ENCODE results near the gene CERK.

The CERK gene

DNA sequence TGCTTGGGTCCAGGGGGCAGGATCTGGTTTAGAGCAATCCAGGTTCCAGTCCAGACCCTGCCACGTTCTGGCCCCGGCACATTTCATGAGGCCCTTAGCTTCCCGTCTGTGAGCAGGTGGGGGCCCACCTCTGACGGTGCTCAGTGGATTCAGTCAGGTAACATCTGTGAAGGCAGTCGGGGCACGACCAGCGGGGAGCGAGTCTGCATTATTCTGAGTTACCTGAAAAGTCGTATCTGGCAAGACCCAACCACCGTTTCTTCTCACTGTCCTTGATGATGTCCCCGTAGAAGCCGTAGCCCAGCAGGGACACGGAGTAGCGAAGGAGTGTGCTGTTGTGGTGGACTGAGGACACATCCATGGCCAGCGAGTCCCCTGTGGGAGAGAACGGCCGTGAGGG lies 39.0 kb downstream of the CERK start:
- no peak for DNase-seq (ENCODE audit: low read depth)

DNA sequence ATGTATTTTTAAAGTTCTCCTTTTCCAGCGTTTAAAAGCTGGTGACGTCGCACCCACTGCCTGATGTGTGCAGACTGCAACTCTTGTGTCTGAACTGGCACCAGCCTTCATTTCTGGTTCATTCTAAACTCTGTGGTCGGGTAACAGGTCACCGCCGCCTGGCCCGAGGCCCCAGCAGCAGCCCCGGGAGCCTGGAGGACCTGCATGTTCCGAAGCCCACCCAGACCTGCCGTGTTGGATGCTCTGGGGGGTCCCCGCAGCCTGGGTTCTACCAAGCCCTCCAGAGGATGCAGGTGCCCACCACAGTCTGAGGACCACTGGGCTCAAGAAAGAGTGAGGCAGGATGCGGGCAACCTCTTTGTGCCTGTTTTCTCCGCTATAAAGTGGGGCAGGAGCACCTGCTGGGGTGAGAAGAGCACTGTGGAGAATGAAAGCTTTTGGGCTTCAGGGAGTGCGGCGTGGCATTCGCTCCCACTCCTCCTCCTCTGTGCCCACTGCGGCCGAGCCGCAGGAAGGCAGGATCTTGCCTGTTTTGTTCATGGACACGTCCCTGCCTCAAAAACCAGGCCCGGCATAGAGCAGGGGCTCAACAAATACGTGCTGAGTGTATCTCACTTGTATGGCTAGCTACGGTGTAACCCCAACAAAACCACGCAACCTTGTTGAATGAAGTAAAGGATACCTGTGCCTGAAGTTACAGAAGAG lies 40.1 kb downstream of the CERK start:
- no peak for DNase-seq (ENCODE audit: low read depth)

DNA sequence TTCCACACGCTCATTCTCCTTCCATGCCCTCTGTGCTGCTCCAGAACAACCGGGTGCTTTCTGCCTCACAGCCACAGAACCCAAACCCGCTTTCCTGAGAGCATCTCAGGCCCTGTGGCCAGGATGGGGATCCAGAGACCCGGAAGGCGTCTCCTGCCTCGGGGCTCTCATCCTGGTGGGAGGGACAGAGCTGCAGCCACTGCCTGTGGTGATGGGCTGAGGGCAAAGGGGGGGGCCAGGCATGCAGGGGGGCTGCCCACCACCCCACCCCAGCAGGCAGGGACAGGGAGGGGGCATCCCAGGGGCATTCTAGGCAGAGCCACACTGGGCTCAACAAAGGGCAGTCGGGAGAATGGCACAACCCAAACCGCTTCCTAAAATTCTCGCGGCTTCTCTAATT lies 41.4 kb downstream of the CERK start:
- no peak for DNase-seq (ENCODE audit: low read depth)

DNA sequence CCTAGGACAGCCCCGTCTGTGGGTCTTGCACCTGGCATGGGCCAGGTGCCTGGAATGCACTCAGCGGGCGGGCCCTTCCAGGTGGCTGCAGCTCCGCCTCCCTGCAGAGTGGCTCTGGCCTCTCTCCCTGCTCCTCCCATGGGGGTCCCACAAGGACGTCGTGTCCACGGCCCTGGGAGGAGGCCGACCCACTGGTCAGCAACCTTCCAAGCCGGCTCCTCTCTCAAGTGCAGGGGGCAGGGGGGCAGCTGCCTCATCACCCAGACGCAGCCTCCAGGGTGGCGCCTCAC lies 41.9 kb downstream of the CERK start:
- no peak for DNase-seq (ENCODE audit: low read depth)

DNA sequence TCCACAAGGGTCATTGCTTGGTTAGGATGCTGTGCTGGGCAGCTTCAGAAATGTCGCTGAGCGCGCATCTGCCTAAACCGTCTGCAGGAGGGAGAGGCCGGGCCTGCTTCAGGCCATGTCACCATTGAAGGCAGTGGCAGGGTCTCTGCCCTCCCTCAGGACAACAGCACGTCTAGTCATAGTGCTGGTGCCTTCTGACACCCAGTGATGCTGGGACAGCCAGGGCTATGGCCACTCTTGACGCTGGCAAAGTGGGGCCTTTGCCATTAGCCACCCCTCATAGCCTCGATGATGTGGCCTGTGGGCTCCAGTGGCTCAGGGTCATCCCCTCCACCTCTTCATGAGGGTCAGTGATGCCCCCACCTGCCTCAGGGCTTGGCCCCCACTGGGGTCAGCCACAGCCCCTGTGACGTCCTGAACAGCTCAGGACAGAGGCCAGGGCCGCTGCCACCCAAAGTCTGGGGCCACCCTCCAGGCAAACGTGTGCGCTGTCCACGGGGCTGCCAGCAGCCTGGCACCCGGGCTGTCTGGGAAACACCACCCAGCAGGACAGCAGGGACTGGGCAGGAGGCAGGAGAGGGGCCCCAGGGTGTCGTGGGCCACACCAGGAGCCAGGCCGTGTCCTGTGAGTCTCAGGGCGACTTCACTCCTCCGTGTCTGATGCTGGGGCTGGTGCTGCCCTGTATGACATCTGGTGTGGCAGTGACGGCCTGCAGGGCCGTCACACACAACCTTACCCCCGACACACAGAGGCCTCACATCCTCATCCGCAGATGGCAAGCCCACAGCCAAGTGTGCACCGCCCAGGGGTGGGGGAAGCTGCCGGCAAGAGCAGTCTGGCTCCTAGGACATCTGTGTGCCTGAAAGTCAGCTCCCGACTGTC lies 42.5 kb downstream of the CERK start:
- DNase-seq (ENCODE audit: low read depth) = no peak

DNA sequence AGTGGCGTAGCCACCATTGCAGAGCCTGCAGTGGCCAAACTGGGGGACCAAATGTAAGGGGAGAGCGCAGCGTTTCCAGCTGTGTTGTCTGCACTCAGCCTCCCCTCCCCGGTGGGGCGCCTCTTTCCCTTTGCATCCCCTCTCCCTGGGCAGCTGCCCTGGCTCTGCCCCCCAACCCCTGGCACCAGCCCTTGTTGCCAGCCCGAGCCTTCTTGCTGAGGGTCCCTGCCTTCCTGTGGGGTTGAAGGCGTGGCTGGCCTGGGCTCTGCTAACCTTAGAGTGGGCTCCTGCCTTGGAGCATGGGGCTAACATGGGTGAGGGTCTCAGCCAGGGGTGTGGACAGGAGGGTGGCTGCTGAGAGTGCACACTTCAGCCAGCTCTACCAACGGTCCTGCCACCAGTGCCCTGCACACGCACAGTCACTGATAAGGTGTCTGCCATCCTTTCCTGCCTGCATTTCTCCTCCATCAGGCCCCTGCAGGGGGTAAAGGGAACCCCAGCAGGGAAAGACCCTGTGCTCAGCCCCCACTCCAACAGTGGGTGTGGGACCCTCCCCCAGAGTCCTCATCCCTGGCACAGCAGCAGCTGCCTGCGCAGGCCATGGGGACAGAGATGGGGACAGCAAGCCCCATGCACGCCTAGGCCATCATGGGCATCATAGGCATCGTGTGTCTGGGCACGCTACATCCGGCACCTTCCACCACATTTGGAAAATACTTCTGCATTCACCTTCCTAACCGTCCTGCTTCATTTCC lies 43.5 kb downstream of the CERK start:
- no peak for DNase-seq (ENCODE audit: low read depth)

DNA sequence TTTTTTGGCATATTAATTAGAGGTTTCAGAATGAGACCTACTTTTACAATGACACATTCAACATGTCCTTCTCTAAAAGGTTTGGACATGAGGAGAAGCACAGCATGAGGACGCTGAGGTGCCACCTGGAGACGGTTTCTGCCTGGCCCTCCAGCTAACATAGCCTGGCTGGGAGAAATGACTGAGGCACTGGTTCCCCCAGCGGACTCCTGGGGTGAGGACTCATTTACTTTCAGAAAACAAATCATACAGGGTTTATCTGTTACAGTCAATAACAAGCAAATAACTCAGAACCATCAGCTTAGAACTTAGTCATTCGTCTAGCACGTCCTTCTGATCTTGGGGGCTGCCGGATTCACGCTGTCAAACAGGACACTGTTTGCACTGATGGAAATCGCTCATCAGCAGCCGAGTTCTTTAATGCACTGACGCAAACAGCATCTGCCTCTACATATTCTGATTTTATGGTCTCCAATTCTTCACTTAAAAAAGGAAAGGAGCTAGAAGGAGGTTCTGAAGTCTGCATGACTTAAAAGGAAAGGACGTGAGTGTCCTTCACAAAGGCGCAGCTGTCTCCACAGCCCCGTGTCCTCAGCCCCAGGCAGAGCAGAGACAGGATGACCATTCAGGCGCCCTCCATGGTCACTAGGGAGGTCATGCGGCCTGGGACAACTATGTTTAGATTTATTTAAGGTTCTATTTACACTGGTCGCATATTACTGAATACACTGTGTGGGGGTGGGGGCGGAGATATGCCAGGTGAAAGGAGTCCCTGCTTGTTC lies 44.2 kb downstream of the CERK start:
- no peak for DNase-seq (ENCODE audit: low read depth)

DNA sequence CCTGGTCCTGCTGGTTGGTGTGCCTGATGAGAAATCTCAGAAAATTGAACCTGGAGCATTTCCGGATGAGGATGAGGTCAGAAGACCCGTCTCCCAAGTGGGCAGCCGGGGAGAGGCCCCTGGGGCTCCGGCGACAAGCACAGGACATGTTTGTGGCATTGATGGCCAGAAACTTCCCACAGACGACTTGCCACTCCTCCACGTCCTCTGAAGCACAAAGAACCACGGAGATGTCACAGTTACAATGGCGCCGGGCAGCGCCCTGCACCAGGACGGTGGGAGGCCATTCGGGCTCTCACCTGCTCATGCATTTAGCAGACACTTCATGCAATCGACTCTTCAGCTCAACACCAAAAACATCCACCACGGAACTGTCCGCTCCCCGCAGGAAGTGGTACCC lies 46.5 kb downstream of the CERK start:
- no peak for DNase-seq (ENCODE audit: low read depth)

DNA sequence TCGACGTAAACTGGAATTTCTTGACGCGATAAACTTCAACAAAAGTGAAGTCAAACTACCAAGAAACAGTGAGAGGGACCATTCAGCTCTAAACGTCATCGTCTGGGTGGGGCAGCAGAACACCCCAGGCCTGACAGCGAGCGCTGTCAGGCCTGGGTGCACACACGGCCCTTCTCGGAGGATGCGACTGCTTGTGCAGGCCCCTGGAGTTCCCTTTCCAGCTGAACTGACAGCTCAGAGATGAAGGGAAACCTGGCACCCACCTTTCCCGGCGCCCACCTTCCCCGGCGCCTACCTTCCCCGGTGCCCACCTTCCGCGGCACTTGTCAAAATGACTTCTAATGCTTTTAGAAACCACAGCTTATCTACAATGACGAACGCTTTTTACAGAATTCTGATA lies 47.9 kb downstream of the CERK start:
- DNase-seq (ENCODE audit: low read depth) = no peak

DNA sequence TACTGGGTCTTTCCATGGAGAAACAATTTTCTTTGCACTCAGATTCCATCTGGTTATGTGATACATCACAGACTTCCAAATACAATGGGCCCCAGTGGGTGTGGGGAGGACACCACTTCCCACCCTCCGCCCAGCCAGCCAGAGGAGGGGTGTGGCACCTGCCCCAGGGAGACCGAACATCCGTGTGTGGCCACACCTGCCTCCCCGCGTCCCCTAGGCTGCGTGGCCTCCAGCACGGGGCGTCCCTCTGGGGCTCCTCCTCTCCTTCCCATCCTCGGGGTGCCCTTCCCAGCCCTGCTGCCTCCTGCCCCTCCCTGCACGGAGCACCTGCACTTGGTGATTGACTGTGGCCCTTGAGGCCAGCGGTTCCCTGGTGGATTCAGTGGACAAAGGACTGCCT lies 49.1 kb downstream of the CERK start:
- DNase-seq (ENCODE audit: low read depth) = no peak

DNA sequence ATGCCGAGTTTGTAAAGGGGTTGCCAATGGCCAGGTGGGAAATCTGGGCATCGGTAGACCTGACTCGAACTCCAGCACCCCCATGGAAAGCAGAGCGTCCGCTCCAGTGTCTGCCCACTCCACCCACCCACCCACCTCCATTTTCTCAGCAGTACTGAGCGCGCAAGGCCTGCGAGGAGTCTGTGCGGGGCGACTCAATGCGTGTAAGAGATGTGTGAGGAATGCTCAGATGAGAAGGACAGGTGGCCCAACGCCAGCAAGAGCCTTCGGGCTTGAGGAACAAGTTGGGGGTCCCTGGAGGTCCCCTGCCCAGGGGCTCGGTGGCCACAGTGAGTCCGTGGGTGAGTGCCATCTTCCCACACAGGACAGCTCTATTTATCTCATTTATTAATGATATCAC lies 50.6 kb downstream of the CERK start:
- DNase-seq (ENCODE audit: low read depth) = no peak

DNA sequence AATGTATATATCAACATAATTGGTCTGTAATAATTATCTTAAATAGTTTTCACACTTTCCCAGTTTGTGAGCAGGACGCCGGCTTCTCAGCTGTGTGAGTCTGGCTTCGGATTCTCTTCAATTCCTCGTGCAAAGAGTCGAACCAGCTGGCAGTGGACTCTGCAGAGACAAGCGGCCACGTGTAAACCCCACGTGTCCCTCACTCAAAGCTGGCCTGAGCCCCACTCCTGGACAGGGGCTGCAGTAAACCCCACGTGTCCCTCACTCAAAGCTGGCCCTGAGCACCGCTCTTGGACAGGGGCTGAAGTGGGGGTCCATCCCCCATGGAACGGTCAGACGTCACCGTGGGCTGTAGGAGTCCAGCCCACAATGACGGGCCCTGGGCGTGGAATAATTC lies 51.0 kb downstream of the CERK start:
- no peak for DNase-seq (ENCODE audit: low read depth)

DNA sequence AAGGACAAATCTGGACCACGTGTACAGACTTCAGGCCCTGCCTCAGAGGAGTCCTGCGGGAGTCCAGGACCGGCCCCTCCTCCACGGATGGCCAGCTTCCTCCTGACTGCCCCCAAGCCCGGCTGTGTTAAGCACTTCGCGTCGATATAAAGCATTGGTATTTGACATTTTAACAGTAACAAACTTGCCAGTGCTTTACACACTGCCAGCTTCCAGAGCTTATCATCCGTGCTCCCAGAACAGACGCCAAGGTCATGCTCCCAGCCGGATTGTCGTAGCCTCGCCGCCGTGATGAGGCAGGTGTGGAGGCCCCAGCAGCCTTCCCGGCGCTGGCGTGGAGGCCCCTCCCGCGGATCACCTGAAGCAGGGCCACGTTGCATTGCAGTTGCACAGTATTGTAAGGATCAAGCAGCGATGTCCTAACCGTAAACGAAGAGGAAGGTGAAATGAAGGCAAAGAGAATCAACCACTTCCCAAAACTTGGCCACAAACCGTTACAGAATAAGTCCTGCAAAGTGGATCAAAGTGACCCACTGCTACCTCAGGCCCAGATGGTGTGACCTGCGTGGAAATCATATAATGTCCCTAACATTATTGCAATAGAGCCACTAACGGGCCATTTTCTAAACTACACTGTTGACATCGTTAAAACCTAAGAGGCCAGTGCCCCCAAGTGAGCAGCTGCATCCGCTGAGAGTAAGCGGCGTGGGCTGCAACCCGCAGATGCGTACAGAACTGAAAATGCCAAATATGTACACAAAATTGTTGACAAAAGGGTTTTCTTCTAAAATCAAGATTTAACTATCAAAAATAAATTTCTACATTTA lies 51.6 kb downstream of the CERK start:
- DNase-seq (ENCODE audit: low read depth) = no peak

DNA sequence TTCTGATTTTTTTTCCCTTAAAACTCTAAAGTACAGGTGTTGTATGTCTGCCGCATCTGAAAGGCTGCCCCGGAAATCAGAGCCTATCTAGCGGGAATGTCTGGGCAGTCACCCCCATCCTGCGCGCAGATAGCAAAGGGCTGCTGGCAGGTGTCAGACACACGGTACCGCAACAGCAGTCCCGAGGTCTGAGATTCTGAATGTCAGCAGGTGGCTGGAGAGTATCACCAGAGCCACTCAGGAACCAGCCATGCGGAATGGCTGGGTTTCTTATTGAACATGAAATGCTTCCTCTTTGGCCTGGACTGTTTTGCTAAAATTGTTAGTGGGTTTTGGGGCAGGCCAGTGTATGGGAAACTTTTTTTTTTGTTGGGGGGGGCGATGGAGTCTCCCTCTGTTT lies 53.3 kb downstream of the CERK start:
- DNase-seq (ENCODE audit: low read depth) = no peak

DNA sequence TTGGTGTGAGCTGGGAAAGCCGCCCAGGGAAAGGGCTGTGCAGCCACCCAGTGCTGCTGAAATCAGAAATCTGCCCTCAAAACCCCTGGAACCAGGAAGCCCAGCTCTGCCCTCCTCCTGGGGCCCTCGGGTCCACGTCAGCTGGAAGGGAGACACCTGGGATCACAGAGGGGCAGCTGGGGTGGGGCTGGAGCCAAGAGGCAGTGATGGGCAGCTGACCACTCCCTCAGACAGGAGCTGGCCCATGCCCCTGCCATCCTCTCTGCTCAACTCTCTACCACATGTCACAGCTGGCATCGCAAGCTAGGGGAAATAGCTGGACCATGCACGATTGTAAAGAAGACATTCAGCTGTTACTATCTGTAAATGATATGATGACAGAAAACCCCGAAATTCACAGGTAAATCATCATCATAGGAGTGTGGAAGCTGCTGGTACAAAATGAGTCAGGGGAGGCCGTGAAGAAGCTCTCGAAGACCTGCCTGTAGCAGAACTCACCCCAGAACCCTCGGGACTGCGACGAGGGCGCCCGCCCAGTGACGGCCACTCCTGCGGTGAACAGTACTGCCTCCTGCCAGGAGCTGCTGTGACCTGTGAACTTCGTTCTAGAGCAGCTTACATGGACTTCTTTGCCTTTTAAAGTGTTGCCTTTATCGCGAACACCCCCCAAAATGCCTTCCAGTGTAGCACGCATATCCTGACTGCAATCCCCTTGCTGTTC lies 55.9 kb downstream of the CERK start:
- DNase-seq (ENCODE audit: low read depth) = no peak

DNA sequence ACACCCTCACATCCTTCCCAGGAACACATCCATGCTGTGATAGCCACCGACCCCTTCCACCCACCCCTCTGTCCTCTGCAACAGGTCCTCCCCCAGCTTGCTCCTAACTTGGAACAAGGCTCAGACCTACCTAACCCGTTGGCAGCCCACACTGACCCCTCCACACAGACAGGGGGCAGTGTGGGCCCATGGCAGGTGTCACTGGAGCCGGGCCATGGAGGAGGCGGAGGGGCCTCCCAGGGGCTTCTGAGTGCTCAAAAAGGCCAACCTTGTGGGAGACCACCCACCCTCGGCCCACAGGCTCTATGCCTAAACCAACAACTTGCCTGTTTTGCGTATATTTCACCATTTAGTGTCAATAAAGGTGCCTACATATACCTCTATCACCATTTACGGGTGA lies 57.0 kb downstream of the CERK start:
- no peak for DNase-seq (ENCODE audit: low read depth)

DNA sequence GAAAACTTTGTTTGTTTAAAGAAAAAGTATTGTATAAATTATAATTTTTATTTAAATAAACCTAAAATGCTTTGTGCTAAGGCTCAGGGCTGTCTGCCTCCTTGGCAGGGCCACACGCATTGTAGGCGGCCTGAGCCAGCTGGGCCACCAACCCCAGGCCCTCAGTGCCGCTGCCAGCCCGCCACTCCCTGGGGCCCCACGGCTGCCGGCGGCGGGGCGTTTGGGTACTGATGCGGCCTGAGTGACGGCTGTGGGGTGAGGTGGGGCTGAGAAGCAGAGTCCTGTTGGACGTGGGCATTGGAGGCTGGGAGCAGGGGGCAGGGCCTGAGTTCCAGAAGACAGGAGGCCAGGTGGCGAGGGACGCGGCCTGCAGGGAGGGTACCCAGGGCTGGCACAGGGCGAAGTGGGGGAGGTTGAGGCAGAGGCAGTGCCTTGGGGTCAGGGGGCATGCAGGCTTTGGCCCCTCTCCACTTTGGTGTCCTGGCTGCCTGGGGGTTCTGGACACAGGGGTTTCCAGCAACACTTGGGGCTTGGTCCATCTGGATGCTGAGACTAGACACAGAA lies 58.3 kb downstream of the CERK start:
- DNase-seq (ENCODE audit: low read depth) = no peak

DNA sequence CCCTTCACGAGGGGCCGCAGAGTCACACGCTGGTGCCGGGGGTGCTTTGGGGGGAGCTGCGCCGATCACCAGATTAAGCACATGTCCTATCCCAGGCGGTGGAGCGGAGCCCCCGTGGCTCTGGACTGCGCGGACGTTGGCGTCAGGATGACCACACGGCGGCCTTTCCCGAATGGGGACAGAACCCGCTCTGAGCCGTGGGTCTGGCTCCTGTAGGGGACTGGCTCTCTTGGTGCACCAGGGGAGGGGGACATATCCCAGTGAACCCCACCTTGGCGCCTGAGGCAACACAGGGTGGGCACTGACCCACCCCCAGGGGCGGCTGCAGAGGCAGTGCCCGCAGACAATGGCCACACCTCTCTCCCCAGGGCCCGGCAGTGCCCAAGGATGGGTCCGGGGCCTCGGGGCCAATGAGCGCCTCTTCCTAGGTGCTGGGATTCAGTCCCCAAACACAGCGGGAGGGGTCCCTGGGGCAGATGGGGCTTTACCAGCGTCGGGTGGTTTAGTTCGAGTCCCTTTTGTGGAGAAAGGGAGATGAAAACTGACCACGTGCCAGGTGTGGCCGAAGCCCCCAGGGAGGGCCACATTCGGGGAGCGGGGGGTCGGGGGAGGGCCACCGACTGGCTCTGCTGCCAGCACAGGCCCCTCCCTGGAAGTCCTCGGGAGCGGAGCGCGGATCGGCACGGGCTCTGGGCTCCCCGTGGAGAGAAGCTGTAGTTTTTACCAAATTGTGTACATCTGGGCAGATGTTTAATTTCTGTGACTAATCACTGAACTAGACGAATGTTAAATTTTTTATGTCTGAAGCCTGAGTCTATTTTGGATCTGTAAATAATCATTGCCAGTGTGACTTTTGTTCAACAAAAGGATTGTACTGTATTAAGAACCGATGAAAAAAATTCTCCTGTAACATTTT lies 59.0 kb downstream of the CERK start:
- DNase-seq (ENCODE audit: low read depth) = peak; percentile 4

DNA sequence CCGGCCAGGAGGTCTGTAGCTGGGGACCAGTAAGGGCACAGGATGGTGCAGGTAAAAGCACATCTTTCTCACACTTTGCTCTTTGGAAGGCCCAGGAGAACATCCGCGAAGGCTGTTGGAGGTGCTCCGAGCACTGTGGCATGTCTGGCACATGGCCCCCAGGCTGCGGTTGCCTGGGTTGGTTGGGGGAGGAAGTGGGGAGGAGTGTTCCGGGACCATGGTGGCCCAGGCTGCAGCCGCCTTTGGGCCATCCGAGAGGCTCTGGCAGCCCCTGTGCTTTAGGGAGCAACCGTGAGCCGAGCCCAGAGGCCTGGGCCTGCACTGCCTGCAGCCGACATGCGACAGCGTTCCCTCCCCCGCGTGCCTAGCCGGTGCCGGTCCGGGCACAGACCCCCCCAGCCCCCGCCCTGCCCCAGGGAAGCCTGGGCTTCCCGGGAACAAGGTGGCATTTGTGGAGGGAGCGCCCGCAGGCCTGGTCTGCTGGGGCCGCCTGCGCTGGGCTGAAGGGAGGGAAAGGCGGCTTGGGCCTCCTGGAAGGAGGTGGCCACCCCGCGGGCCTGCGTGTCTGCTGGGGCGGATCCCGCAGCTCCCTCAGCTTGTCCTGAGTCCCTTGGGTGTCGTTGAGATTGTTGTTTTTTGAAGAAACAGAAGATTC lies 59.9 kb downstream of the CERK start:
- DNase-seq (ENCODE audit: low read depth) = no peak
